EL (cell line): ENCODE results near the gene ST8SIA1.

ENCODE experiments used
- DNase-seq: peaks from one replicate; pipeline ENCODE4 v3.0.0-alpha.2; 2016

ST8SIA1 gene

GRCh38 chr12:22282283-22282682 lies 52.2 kb downstream of the ST8SIA1 start:
- peak; percentile 84 for DNase-seq

GRCh38 chr12:22276867-22277266 lies 57.6 kb downstream of the ST8SIA1 start:
- DNase-seq, result no peak

GRCh38 chr12:22276313-22276712 lies 58.2 kb downstream of the ST8SIA1 start:
- no peak for DNase-seq

- peak; percentile 99 for DNase-seq
Measured at GRCh38 chr12:22275843-22276242, 58.7 kb downstream of the ST8SIA1 start.

GRCh38 chr12:22272335-22273151 lies 62.0 kb downstream of the ST8SIA1 start:
- no peak for DNase-seq

- DNase-seq, result peak; percentile 85
Measured at GRCh38 chr12:22271023-22271422, 63.5 kb downstream of the ST8SIA1 start.

- DNase-seq, result no peak
Measured at GRCh38 chr12:22268973-22269372, 65.5 kb downstream of the ST8SIA1 start.

- no peak for DNase-seq
Measured at GRCh38 chr12:22268406-22268805, 66.1 kb downstream of the ST8SIA1 start.

GRCh38 chr12:22266101-22266500 lies 68.4 kb downstream of the ST8SIA1 start:
- no peak for DNase-seq

GRCh38 chr12:22264380-22264779 lies 70.1 kb downstream of the ST8SIA1 start:
- no peak for DNase-seq

GRCh38 chr12:22262309-22262708 lies 72.2 kb downstream of the ST8SIA1 start:
- no peak for DNase-seq

- DNase-seq, result no peak
Measured at GRCh38 chr12:22257100-22257499, 77.4 kb downstream of the ST8SIA1 start.

- no peak for DNase-seq
Measured at GRCh38 chr12:22256605-22257004, 77.9 kb downstream of the ST8SIA1 start.

- DNase-seq, result no peak
Measured at GRCh38 chr12:22256041-22256441, 78.5 kb downstream of the ST8SIA1 start.

GRCh38 chr12:22255097-22255496 lies 79.4 kb downstream of the ST8SIA1 start:
- DNase-seq, result peak; percentile 48

GRCh38 chr12:22254478-22254877 lies 80.0 kb downstream of the ST8SIA1 start:
- DNase-seq, result no peak

- no peak for DNase-seq
Measured at GRCh38 chr12:22252057-22252456, 82.5 kb downstream of the ST8SIA1 start.

- no peak for DNase-seq
Measured at GRCh38 chr12:22250762-22251161, 83.7 kb downstream of the ST8SIA1 start.

GRCh38 chr12:22248571-22249115 lies 85.9 kb downstream of the ST8SIA1 start:
- DNase-seq, result no peak

GRCh38 chr12:22248121-22248520 lies 86.4 kb downstream of the ST8SIA1 start:
- no peak for DNase-seq

- DNase-seq, result no peak
Measured at GRCh38 chr12:22246217-22246846, 88.2 kb downstream of the ST8SIA1 start.

- DNase-seq, result no peak
Measured at GRCh38 chr12:22242726-22243125, 91.8 kb downstream of the ST8SIA1 start.

- no peak for DNase-seq
Measured at GRCh38 chr12:22238211-22238610, 96.3 kb downstream of the ST8SIA1 start.

GRCh38 chr12:22234561-22234960 lies 99.9 kb downstream of the ST8SIA1 start:
- DNase-seq, result peak; percentile 28
